Liver (tissue), 9 donors: ENCODE results near the gene ANXA11. TPM values are rescaled to one million over a fixed set of nuclear protein-coding genes. Genes with fewer than 3 reads are reported as not detected.
"Not testable (repeated sequence)": the region's sequence is repeated elsewhere in the genome, so short reads cannot be mapped to it uniquely, and the experiment has no call there.

Experiments used
- DNase-seq: peaks from one replicate; pipeline ENCODE4 v3.0.0-alpha.2; 2017; ENCODE audit warnings: low spot score
- H3K27ac ChIP-seq, 2 donors: one replicate each; pipeline ENCODE4 v1.7.0; 2013; ENCODE audit warnings: inconsistent platforms in 2 of 2, low read length in 2 of 2, control low read depth in 1 of 2, low read depth in 1 of 2, mild to moderate bottlenecking in 1 of 2
- H3K27me3 ChIP-seq, 4 donors: one replicate each; pipeline versions ENCODE4 v1.6.1 to v1.7.0; 2013; ENCODE audit warnings: low read length in 3 of 4, inconsistent platforms in 1 of 4, mild to moderate bottlenecking in 1 of 4, moderate library complexity in 1 of 4; ENCODE audit not compliant: control insufficient read depth in 4 of 4, insufficient read depth in 4 of 4
- H3K36me3 ChIP-seq, 4 donors: one replicate each; pipeline versions ENCODE4 v1.6.1 to v1.7.0; 2013; ENCODE audit warnings: low read length in 3 of 4, mild to moderate bottlenecking in 3 of 4, low read depth in 1 of 4, moderate library complexity in 1 of 4; ENCODE audit not compliant: control insufficient read depth in 4 of 4, insufficient read depth in 3 of 4
- H3K4me1 ChIP-seq, 4 donors: one replicate each; pipeline versions ENCODE4 v1.6.1 to v1.7.0; 2013; ENCODE audit warnings: low read length in 3 of 4, mild to moderate bottlenecking in 3 of 4, moderate library complexity in 1 of 4; ENCODE audit not compliant: control insufficient read depth in 4 of 4, insufficient read depth in 4 of 4
- H3K4me3 ChIP-seq, 3 donors: one replicate each; pipeline versions ENCODE4 v1.6.1 to v1.7.0; 2013; ENCODE audit warnings: low read length in 3 of 3, control low read depth in 1 of 3, low read depth in 1 of 3, mild to moderate bottlenecking in 1 of 3
- H3K9ac ChIP-seq, 2 donors: one replicate each; pipeline ENCODE4 v1.7.0; 2013; ENCODE audit warnings: low read length in 2 of 2, mild to moderate bottlenecking in 2 of 2, moderate library complexity in 2 of 2, control low read depth in 1 of 2, low read depth in 1 of 2
- H3K9me3 ChIP-seq, 4 donors: one replicate each; pipeline versions ENCODE4 v1.6.1 to v1.7.0; 2013; ENCODE audit warnings: low read length in 3 of 4; ENCODE audit not compliant: control insufficient read depth in 4 of 4
- WGBS: extraction: QIAGEN DNeasy Blood & Tissue Kit; methylation state at CpG from one replicate; pipeline ENCODE4 v1.1.7; 2013; 5-methylcytosine and 5-hydroxymethylcytosine counted together
- polyA plus RNA-seq, 2 donors: library from polyadenylated mRNA; stranded (reverse) in 1 of 2; unstranded in 1 of 2; fragments of 200-250 nt in 1 of 2; fragments of >200 nt in 1 of 2; fragmentation: Nextera tagmentation in 1 of 2; extraction: Ambion mirVana in 1 of 2; gene quantifications; one replicate each; pipeline versions ENCODE4 v1.2.1 to v1.2.3, GENCODE V29; 2013 to 2015
- total RNA-seq, 2 donors: library from RNA; depleted of rRNA; stranded (reverse); fragments of >200 nt; gene quantifications; one replicate each; pipeline ENCODE4 v1.2.3, GENCODE V29; 2014
- donor health status: healthy.
- donor health status: healthy.
- donor health status: healthy.
- donor health status: healthy.
- donor health status: healthy.

ANXA11 gene
- total and polyA plus RNA-seq, 4 donors, result 14.0 to 40.4 (median 24.8) TPM

GRCh38 chr10:80247611-80248010 lies 42.3 kb upstream of the ANXA11 start:
- H3K4me3 ChIP-seq, DNase-seq, H3K4me1 ChIP-seq, H3K9me3 ChIP-seq, H3K36me3 ChIP-seq, H3K27me3 ChIP-seq, H3K27ac ChIP-seq, H3K9ac ChIP-seq: not testable (repeated sequence)
- 98% methylated on average over 18 of the region's 20 CpGs for WGBS

GRCh38 chr10:80244371-80244770 lies 39.0 kb upstream of the ANXA11 start:
- not testable (repeated sequence) for H3K9me3 ChIP-seq, H3K4me3 ChIP-seq, H3K27me3 ChIP-seq, H3K9ac ChIP-seq, H3K4me1 ChIP-seq, H3K27ac ChIP-seq, DNase-seq, H3K36me3 ChIP-seq
- 93% methylated on average over 3 of the region's 3 CpGs for WGBS

GRCh38 chr10:80242341-80242740 lies 37.0 kb upstream of the ANXA11 start:
- not testable (repeated sequence) for H3K4me3 ChIP-seq, H3K4me1 ChIP-seq, H3K9me3 ChIP-seq, H3K9ac ChIP-seq, DNase-seq, H3K27ac ChIP-seq, H3K36me3 ChIP-seq, H3K27me3 ChIP-seq
- WGBS, result 60% methylated on average over 2 of the region's 4 CpGs

GRCh38 chr10:80236457-80236856 lies 31.1 kb upstream of the ANXA11 start:
- not testable (repeated sequence) for H3K4me1 ChIP-seq, H3K4me3 ChIP-seq, H3K36me3 ChIP-seq, H3K9me3 ChIP-seq, H3K9ac ChIP-seq, H3K27me3 ChIP-seq, H3K27ac ChIP-seq, DNase-seq
- WGBS, result 92% methylated on average over 5 of the region's 5 CpGs

GRCh38 chr10:80234331-80235235 lies 29.2 kb upstream of the ANXA11 start:
- H3K27me3 ChIP-seq, H3K36me3 ChIP-seq, H3K4me3 ChIP-seq, H3K4me1 ChIP-seq, H3K9ac ChIP-seq, H3K27ac ChIP-seq, DNase-seq, H3K9me3 ChIP-seq: not testable (repeated sequence)
- WGBS, result 82% methylated on average over 11 of the region's 11 CpGs

- not testable (repeated sequence) for H3K9me3 ChIP-seq, H3K27me3 ChIP-seq, H3K4me1 ChIP-seq, H3K4me3 ChIP-seq, DNase-seq, H3K9ac ChIP-seq, H3K27ac ChIP-seq, H3K36me3 ChIP-seq
- WGBS, result 78% methylated on average over 1 of the region's 1 CpG
Observed at GRCh38 chr10:80233871-80234270, 28.5 kb upstream of the ANXA11 start.

- not testable (repeated sequence) for H3K36me3 ChIP-seq
Observed at GRCh38 chr10:80226723-80227122, 21.4 kb upstream of the ANXA11 start.

GRCh38 chr10:80223031-80223419 lies 17.7 kb upstream of the ANXA11 start:
- H3K36me3 ChIP-seq, H3K27ac ChIP-seq, DNase-seq, H3K9ac ChIP-seq, H3K4me1 ChIP-seq, H3K4me3 ChIP-seq, H3K27me3 ChIP-seq, H3K9me3 ChIP-seq: not testable (repeated sequence)
- 42% methylated on average over 2 of the region's 5 CpGs for WGBS

More at GRCh38 chr10:80226723-80227122, 21.4 kb upstream of the ANXA11 start:
- H3K4me1 ChIP-seq, H3K27me3 ChIP-seq, H3K9ac ChIP-seq, H3K4me3 ChIP-seq, DNase-seq, H3K9me3 ChIP-seq, H3K27ac ChIP-seq: not testable (repeated sequence)
- 90% methylated on average over 4 of the region's 4 CpGs for WGBS
